HL-60/S4 treated with retinoic acid at 250 ng/mL for 4 days and 3 days (cell line): ENCODE measurements around the gene SLC7A6.

Source experiments
- in situ Hi-C: fragments of 300-500 bp; cut with MboI; formaldehyde crosslinking; loops from 2 replicates; pipeline ENCODE4 v1.7.0; 2022; ENCODE audit warnings: low sequenced_read_pairs

The SLC7A6 gene

GRCh38 chr16:68253721-68254120, 10.6 kb upstream of the SLC7A6 start:
- in situ Hi-C loops = no loop called here

GRCh38 chr16:68255712-68256111, 8.6 kb upstream of the SLC7A6 start:
- in situ Hi-C loops = no loop called here

GRCh38 chr16:68257251-68257905, 6.9 kb upstream of the SLC7A6 start:
- in situ Hi-C loops = no loop called here

GRCh38 chr16:68257906-68258800, 6.2 kb upstream of the SLC7A6 start:
- in situ Hi-C loops = no loop called here

- in situ Hi-C loops = no loop called here
Observed at GRCh38 chr16:68259007-68259825, 5.1 kb upstream of the SLC7A6 start.

GRCh38 chr16:68263559-68264127, 683 bp upstream of the SLC7A6 start:
- in situ Hi-C loops = no loop called here

GRCh38 chr16:68265078-68265920, 973 bp downstream of the SLC7A6 start:
- in situ Hi-C loops = no loop called here

- in situ Hi-C loops = no loop called here
Observed at GRCh38 chr16:68267612-68268405, 3.5 kb downstream of the SLC7A6 start.

- in situ Hi-C loops = loop anchor here (5.0 kb wide), 1 partner anchor 38 kb away; no protein-coding TSS in a partner anchor
Observed at GRCh38 chr16:68269793-68270192, 5.5 kb downstream of the SLC7A6 start.

GRCh38 chr16:68270353-68270752, 6.0 kb downstream of the SLC7A6 start:
- in situ Hi-C loops = loop anchor here (5.0 kb wide), 1 partner anchor 37 kb away; no protein-coding TSS in a partner anchor

- in situ Hi-C loops = loop anchor here (5.0 kb wide), 1 partner anchor 35 kb away; no protein-coding TSS in a partner anchor
Observed at GRCh38 chr16:68272507-68273209, 8.3 kb downstream of the SLC7A6 start.

GRCh38 chr16:68273459-68273858, 9.1 kb downstream of the SLC7A6 start:
- in situ Hi-C loops = loop anchor here (5.0 kb wide), 1 partner anchor 34 kb away; no protein-coding TSS in a partner anchor

GRCh38 chr16:68273896-68274295, 9.6 kb downstream of the SLC7A6 start:
- in situ Hi-C loops = loop anchor here (5.0 kb wide), 1 partner anchor 33 kb away; no protein-coding TSS in a partner anchor

- in situ Hi-C loops = loop anchor here (5.0 kb wide), 1 partner anchor 33 kb away; no protein-coding TSS in a partner anchor
Observed at GRCh38 chr16:68274441-68274840, 10.1 kb downstream of the SLC7A6 start.

GRCh38 chr16:68275611-68276191, 11.4 kb downstream of the SLC7A6 start:
- in situ Hi-C loops = no loop called here

- in situ Hi-C loops = no loop called here
Observed at GRCh38 chr16:68276223-68276622, 11.9 kb downstream of the SLC7A6 start.

- in situ Hi-C loops = no loop called here
Observed at GRCh38 chr16:68279726-68280558, 15.6 kb downstream of the SLC7A6 start.
